Measurements from ENCODE around the gene INAFM1. TPM values are rescaled to one million over a fixed set of nuclear protein-coding genes. Genes with fewer than 3 reads are reported as not detected.

Gene INAFM1
- total RNA-seq, 2 experiments from 2014 or later, result 16.9 to 19.3 TPM

GRCh38 chr19:47322058-47322457 is 47.4 kb downstream of the INAFM1 start:
- Mint-ChIP-seq H3K36me3 (ENCODE audit: low read depth) (no peaks in the 10 kb centered on the region), H3K4me3 (no peak overlapping the region), H3K27ac (no peak overlapping the region), H3K27me3 (peaks cover 28% of the 10 kb centered on the region), H3K4me1 (ENCODE audit: low read depth) (no peaks in the 10 kb centered on the region), H3K9me3 (no peaks in the 10 kb centered on the region)
- DNase-seq (peak in 2 of 14 experiments; percentile 37 to 51), ATAC-seq (ENCODE audit: poor library complexity) (no peak)
- ChIA-PET POLR2A (no interaction called here), CTCF (no interaction called here)
- H3K36me3 ChIP-seq (ENCODE audit: insufficient read depth, low read length), result no peaks in the 10 kb centered on the region
- no peak overlapping the region for H3K4me3 ChIP-seq (ENCODE audit: low read length)
- no peak for TF ChIP-seq CTCF (IDR thresholded peaks at IDR 0.05)
- peaks cover 8 to 15% of the 10 kb centered on the region in 2 experiments for H3K27me3 ChIP-seq (ENCODE audit: control insufficient read depth in 1 of 2, insufficient read depth in 2 of 2, low read length in 2 of 2)
- intact Hi-C loops (cut with DNase I, micrococcal nuclease), result no loop called here
- H3K9me3 ChIP-seq (ENCODE audit: control insufficient read depth in 1 of 2, insufficient read depth in 1 of 2, low read length in 2 of 2), result no peaks in the 10 kb centered on the region
- H3K27ac ChIP-seq (ENCODE audit: low read depth in 1 of 2, low read length in 2 of 2), result no peak overlapping the region
- no peaks in the 10 kb centered on the region for H3K4me1 ChIP-seq (ENCODE audit: insufficient read depth, low read length)

GRCh38 chr19:47323409-47323808 is 48.7 kb downstream of the INAFM1 start:
- Mint-ChIP-seq H3K4me3 (no peak overlapping the region), H3K9me3 (no peaks in the 10 kb centered on the region), H3K4me1 (ENCODE audit: low read depth) (no peaks in the 10 kb centered on the region), H3K36me3 (ENCODE audit: low read depth) (no peaks in the 10 kb centered on the region), H3K27ac (no peak overlapping the region), H3K27me3 (peaks cover 32% of the 10 kb centered on the region)
- no peaks in the 10 kb centered on the region for H3K9me3 ChIP-seq (ENCODE audit: control insufficient read depth in 1 of 2, insufficient read depth in 1 of 2, low read length in 2 of 2)
- H3K27me3 ChIP-seq (ENCODE audit: control insufficient read depth in 1 of 2, insufficient read depth in 2 of 2, low read length in 2 of 2), result peaks cover 8 to 15% of the 10 kb centered on the region in 2 experiments
- no peak overlapping the region for H3K4me3 ChIP-seq (ENCODE audit: low read length)
- no peaks in the 10 kb centered on the region for H3K4me1 ChIP-seq (ENCODE audit: insufficient read depth, low read length)
- DNase-seq (no peak), ATAC-seq (ENCODE audit: poor library complexity) (no peak)
- no peak for TF ChIP-seq CTCF (IDR thresholded peaks at IDR 0.05)
- ChIA-PET POLR2A (no interaction called here), CTCF (no interaction called here)
- no peaks in the 10 kb centered on the region for H3K36me3 ChIP-seq (ENCODE audit: insufficient read depth, low read length)
- H3K27ac ChIP-seq (ENCODE audit: low read depth in 1 of 2, low read length in 2 of 2), result no peak overlapping the region
- intact Hi-C loops (cut with DNase I, micrococcal nuclease), result no loop called here

GRCh38 chr19:47323872-47324271 is 49.2 kb downstream of the INAFM1 start:
- CTCF ChIA-PET, result no interaction called here
- no peak overlapping the region for H3K27ac ChIP-seq (ENCODE audit: low read depth in 1 of 2, low read length in 2 of 2)
- intact Hi-C loops (cut with DNase I, micrococcal nuclease), result no loop called here
- no peaks in the 10 kb centered on the region for H3K36me3 ChIP-seq (ENCODE audit: insufficient read depth, low read length)
- DNase-seq (no peak), ATAC-seq (ENCODE audit: poor library complexity) (no peak)
- Mint-ChIP-seq H3K27me3 (peaks cover 32% of the 10 kb centered on the region), H3K4me3 (no peak overlapping the region), H3K9me3 (no peaks in the 10 kb centered on the region), H3K4me1 (ENCODE audit: low read depth) (no peaks in the 10 kb centered on the region), H3K36me3 (ENCODE audit: low read depth) (no peaks in the 10 kb centered on the region), H3K27ac (no peak overlapping the region)
- H3K27me3 ChIP-seq (ENCODE audit: control insufficient read depth in 1 of 2, insufficient read depth in 2 of 2, low read length in 2 of 2), result peaks cover 8 to 15% of the 10 kb centered on the region in 2 experiments
- TF ChIP-seq CTCF (IDR thresholded peaks at IDR 0.05), result no peak
- no peak overlapping the region for H3K4me3 ChIP-seq (ENCODE audit: low read length)
- H3K9me3 ChIP-seq (ENCODE audit: control insufficient read depth in 1 of 2, insufficient read depth in 1 of 2, low read length in 2 of 2), result no peaks in the 10 kb centered on the region
- POLR2A ChIA-PET, result no interaction called here
- H3K4me1 ChIP-seq (ENCODE audit: insufficient read depth, low read length), result no peaks in the 10 kb centered on the region
